Panc1 (cell line): ENCODE data around the gene EVI2B. TPM values are rescaled to one million over a fixed set of nuclear protein-coding genes. Genes with fewer than 3 reads are reported as not detected.

ENCODE experiments used
- ATAC-seq: fragments of 200-7000 bp; cut with Tn5 transposase; 2 replicates; pipeline ENCODE4 v1.9.1; 2020; ENCODE audit warnings: mild to moderate bottlenecking, moderate library complexity
- BruUV-seq: library from RNA; stranded (reverse); fragments of 400-500 nt; replicated peaks from 2 replicates; lab custom pipeline; 2021; lab: Mats Ljungman, UMichigan
- CTCF ChIA-PET: fragments of 300-600 bp; sonication (Branson Sonifier 250); formaldehyde crosslinking; loops from one replicate; lab custom pipeline; 2022; ENCODE audit warnings: antibody characterized with exemption; lab: Charles Lee
- POLR2A ChIA-PET: fragments of 300-600 bp; sonication (Branson Sonifier 250); formaldehyde crosslinking; loops from one replicate; lab custom pipeline; 2022; ENCODE audit warnings: antibody characterized with exemption; lab: Charles Lee
- DNase-seq: peaks from one replicate; pipeline ENCODE4 v3.0.0-alpha.2; 2010; ENCODE audit warnings: low read depth, low spot score
- H3K27ac ChIP-seq: 2 replicates; pipeline ENCODE4 v1.5.1; 2011; ENCODE audit warnings: mild to moderate bottlenecking, low read length, inconsistent platforms
- H3K27me3 ChIP-seq: fragments of 200-500 bp; sonication (Bioruptor generic); 2 replicates; pipeline ENCODE4 v1.6.0; 2014; ENCODE audit warnings: low read length, inconsistent platforms; ENCODE audit not compliant: control insufficient read depth, insufficient read depth
- H3K36me3 ChIP-seq: fragments of 200-500 bp; sonication (Bioruptor generic); 2 replicates; pipeline ENCODE4 v1.5.1; 2014; ENCODE audit warnings: inconsistent platforms, mild to moderate bottlenecking, low read length, moderate library complexity; ENCODE audit not compliant: control insufficient read depth, insufficient read depth
- H3K4me1 ChIP-seq: 2 replicates; pipeline ENCODE4 v1.5.1; 2011; ENCODE audit warnings: inconsistent platforms, mild to moderate bottlenecking, low read length, moderate library complexity; ENCODE audit not compliant: control insufficient read depth, insufficient read depth
- H3K4me3 ChIP-seq, 2 experiments: 2 replicates each; pipeline ENCODE4 v1.5.1; 2011 to 2012; ENCODE audit warnings: low read depth in 2 of 2, low read length in 2 of 2, mild to moderate bottlenecking in 2 of 2, inconsistent platforms in 1 of 2, moderate library complexity in 1 of 2
- H3K9me3 ChIP-seq: fragments of 200-500 bp; sonication (Bioruptor generic); 2 replicates; pipeline ENCODE4 v1.5.1; 2014; ENCODE audit warnings: low read depth, mild to moderate bottlenecking, inconsistent platforms, low read length, moderate library complexity; ENCODE audit not compliant: control insufficient read depth, insufficient read depth
- CTCF ChIP-seq: fragments of 450-650 bp; IDR thresholded peaks from 2 replicates; pipeline ENCODE4 v1.5.1; 2017; ENCODE audit warnings: mild to moderate bottlenecking
- POLR2AphosphoS5 ChIP-seq: IDR thresholded peaks from 2 replicates; pipeline ENCODE4 v1.6.1; 2012; ENCODE audit warnings: mild to moderate bottlenecking, low read depth, low read length, moderate library complexity
- SIN3A ChIP-seq: IDR thresholded peaks from 2 replicates; pipeline ENCODE4 v1.6.1; 2012; ENCODE audit warnings: low read depth, mild to moderate bottlenecking, low read length, moderate library complexity, borderline replicate concordance; ENCODE audit not compliant: insufficient read depth
- TCF7L2 ChIP-seq: IDR thresholded peaks from 2 replicates; pipeline ENCODE4 v1.6.1; 2011; ENCODE audit warnings: mild to moderate bottlenecking, low read depth, low read length, inconsistent platforms
- in situ Hi-C: cut with HindIII; loops from 2 replicates; pipeline ENCODE4 v1.10.0; 2016; ENCODE audit warnings: low sequenced_read_pairs, low pct_unique_long_range_greater_than_20kb
- intact Hi-C: fragments of 100-400 bp; cut with micrococcal nuclease; formaldehyde crosslinking; loops from one replicate; pipeline ENCODE4 v1.10.0; 2022; ENCODE audit not compliant: unreplicated experiment
- total RNA-seq: library from RNA; stranded (reverse); gene quantifications from one replicate; pipeline ENCODE4 v1.2.1, GENCODE V29; 2021; ENCODE audit not compliant: unreplicated experiment
- TF ChIP-seq, protein P1 (sequence below), 2 experiments: IDR thresholded peaks; 2 replicates each; pipeline ENCODE4 v1.6.1; 2011 to 2012; ENCODE audit warnings: low read depth in 2 of 2, control low read depth in 1 of 2, low read length in 1 of 2, mild to moderate bottlenecking in 1 of 2, moderate library complexity in 1 of 2; ENCODE audit not compliant: insufficient read depth in 1 of 2

EVI2B gene
- total RNA-seq, 1 experiment from 2014 or later: 0.08 TPM

DNA sequence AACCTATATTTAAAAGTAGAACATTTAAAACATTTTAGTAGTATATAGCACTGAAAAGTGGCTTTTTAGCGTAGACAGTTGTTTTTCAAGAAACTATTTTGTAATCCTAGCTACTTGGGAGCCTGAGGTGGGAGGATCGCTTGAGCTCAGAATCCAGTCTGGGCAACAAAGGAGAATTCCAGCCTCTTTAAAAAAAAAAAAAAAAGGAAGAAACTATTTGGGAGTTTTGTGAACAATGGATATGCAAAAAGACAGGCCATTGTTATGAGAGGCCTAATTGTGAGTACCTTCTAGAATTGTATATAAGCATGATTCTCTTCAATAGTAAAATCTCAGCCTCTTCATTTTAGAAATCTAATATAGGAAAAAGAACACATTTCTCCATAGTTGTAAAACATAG lies 34.5 kb downstream of the EVI2B start:
- intact Hi-C loops: no loop called here
- DNase-seq: no peak
- Histone ChIP-seq H3K27me3 (no peaks in the 10 kb centered on the region), H3K27ac (no peak overlapping the region), H3K4me3 (no peak overlapping the region), H3K36me3 (no peaks in the 10 kb centered on the region), H3K4me1 (no peaks in the 10 kb centered on the region), H3K9me3 (no peaks in the 10 kb centered on the region)
- no peak for ATAC-seq
- TF ChIP-seq CTCF (no peak), SIN3A (no peak), POLR2AphosphoS5 (no peak), TCF7L2 (no peak)
- TF ChIP-seq, protein P1, sequence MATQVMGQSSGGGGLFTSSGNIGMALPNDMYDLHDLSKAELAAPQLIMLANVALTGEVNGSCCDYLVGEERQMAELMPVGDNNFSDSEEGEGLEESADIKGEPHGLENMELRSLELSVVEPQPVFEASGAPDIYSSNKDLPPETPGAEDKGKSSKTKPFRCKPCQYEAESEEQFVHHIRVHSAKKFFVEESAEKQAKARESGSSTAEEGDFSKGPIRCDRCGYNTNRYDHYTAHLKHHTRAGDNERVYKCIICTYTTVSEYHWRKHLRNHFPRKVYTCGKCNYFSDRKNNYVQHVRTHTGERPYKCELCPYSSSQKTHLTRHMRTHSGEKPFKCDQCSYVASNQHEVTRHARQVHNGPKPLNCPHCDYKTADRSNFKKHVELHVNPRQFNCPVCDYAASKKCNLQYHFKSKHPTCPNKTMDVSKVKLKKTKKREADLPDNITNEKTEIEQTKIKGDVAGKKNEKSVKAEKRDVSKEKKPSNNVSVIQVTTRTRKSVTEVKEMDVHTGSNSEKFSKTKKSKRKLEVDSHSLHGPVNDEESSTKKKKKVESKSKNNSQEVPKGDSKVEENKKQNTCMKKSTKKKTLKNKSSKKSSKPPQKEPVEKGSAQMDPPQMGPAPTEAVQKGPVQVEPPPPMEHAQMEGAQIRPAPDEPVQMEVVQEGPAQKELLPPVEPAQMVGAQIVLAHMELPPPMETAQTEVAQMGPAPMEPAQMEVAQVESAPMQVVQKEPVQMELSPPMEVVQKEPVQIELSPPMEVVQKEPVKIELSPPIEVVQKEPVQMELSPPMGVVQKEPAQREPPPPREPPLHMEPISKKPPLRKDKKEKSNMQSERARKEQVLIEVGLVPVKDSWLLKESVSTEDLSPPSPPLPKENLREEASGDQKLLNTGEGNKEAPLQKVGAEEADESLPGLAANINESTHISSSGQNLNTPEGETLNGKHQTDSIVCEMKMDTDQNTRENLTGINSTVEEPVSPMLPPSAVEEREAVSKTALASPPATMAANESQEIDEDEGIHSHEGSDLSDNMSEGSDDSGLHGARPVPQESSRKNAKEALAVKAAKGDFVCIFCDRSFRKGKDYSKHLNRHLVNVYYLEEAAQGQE (IDR thresholded peaks at IDR 0.05; ENCODE audit: insufficient read depth in 1 of 2, low read depth in 2 of 2, low read length in 1 of 2): no peak
- in situ Hi-C loops: no loop called here
- ChIA-PET CTCF (no interaction called here), POLR2A (interaction anchor here (0.7 kb wide), 1 partner anchor 62 kb away, joined by 9 read pairs; no protein-coding TSS in a partner anchor)
- no TSS peak for BruUV-seq

DNA sequence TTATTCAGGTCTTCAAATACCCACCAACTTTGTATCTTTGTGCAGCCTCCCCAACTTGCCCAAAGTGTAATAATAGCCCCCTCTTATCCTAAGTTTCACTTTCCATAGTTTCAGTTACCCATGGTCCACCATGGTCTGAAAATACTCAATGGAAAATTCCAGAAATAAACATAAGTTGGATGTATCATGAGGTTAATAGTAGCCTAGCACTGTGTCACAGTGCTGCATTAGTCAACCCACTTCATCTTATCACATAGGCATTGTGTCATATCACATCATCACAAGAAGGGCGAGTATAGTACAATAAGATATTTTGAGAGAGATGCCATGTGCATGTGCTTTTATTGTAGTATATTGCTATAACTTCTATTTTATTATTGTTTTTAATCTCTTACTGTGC lies 38.7 kb downstream of the EVI2B start:
- DNase-seq (no peak), ATAC-seq (no peak)
- Histone ChIP-seq H3K27me3 (no peaks in the 10 kb centered on the region), H3K36me3 (no peaks in the 10 kb centered on the region), H3K4me1 (no peaks in the 10 kb centered on the region), H3K9me3 (no peaks in the 10 kb centered on the region), H3K4me3 (no peak overlapping the region), H3K27ac (no peak overlapping the region)
- TF ChIP-seq TCF7L2: no peak
- TF ChIP-seq CTCF: no peak
- no peak for TF ChIP-seq SIN3A
- TF ChIP-seq, protein P1 (IDR thresholded peaks at IDR 0.05; ENCODE audit: insufficient read depth in 1 of 2, low read depth in 2 of 2, low read length in 1 of 2): no peak
- TF ChIP-seq POLR2AphosphoS5: no peak
- no TSS peak for BruUV-seq
- intact Hi-C loops: no loop called here
- ChIA-PET POLR2A (no interaction called here), CTCF (no interaction called here)
- in situ Hi-C loops: no loop called here
